ENCODE results near the gene RNF214. TPM values are rescaled to one million over a fixed set of nuclear protein-coding genes. Genes with fewer than 3 reads are reported as not detected.

Gene RNF214
- total and polyA plus RNA-seq, 8 donors = 21.5 to 37.1 (median 30.9) TPM

DNA sequence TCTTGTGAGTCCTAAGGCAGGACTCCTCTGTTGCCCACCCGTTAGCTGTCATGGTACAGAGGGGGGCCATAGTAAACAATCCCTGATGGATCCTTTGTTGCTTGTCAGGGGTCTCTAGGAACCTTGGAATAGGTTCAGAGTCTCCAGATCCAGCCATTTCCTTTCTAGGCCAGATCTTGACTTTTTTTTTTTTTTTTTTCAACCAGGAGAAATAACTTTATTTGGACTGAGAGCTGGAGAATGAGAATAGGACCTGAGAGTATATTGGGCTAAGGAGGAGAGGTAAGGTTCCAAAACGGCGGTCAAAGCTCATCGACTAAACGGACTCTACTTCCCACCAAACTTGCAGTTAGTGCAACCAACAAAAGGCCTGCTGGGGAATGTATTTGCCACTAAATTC, 102.9 kb downstream of the RNF214 start:
- DNase-seq (no peak), ATAC-seq (no peak)
- H3K4me1 ChIP-seq = no peaks in the 10 kb centered on the region
- no peaks in the 10 kb centered on the region for H3K27me3 ChIP-seq
- TF ChIP-seq, protein P1, sequence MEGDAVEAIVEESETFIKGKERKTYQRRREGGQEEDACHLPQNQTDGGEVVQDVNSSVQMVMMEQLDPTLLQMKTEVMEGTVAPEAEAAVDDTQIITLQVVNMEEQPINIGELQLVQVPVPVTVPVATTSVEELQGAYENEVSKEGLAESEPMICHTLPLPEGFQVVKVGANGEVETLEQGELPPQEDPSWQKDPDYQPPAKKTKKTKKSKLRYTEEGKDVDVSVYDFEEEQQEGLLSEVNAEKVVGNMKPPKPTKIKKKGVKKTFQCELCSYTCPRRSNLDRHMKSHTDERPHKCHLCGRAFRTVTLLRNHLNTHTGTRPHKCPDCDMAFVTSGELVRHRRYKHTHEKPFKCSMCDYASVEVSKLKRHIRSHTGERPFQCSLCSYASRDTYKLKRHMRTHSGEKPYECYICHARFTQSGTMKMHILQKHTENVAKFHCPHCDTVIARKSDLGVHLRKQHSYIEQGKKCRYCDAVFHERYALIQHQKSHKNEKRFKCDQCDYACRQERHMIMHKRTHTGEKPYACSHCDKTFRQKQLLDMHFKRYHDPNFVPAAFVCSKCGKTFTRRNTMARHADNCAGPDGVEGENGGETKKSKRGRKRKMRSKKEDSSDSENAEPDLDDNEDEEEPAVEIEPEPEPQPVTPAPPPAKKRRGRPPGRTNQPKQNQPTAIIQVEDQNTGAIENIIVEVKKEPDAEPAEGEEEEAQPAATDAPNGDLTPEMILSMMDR (IDR thresholded peaks at IDR 0.05) = no peak
- no peak overlapping the region for H3K27ac ChIP-seq
- intact Hi-C loops (cut with DNase I) = no loop called here
- H3K9me3 ChIP-seq = no peaks in the 10 kb centered on the region
- no peak overlapping the region for H3K4me3 ChIP-seq
- H3K36me3 ChIP-seq = peaks cover 0 to 33% of the 10 kb centered on the region in 2 donors

Other genes starting within 250 kb of the RNF214 start
- 10 to 100 TPM; 28.0 to 49.6 TPM for gene SIK3, start 134.2 kb upstream of the RNF214 start, total RNA-seq
- gene SIK3, start 134.2 kb upstream of the RNF214 start, polyA plus RNA-seq (ENCODE audit: insufficient read length in 6 of 6) = 10 to 100 TPM; 31.4 to 40.2 (median 35.9) TPM
- 10 to 100 TPM; 78.1 to 82.3 TPM for gene PAFAH1B2, start 88.4 kb upstream of the RNF214 start, total RNA-seq
- gene PAFAH1B2, start 88.4 kb upstream of the RNF214 start, polyA plus RNA-seq (ENCODE audit: insufficient read length in 6 of 6) = 10 to 100 TPM; 58.9 to 72.7 (median 66.6) TPM
- gene SIDT2, start 53.9 kb upstream of the RNF214 start, total RNA-seq = 100 to 1,000 TPM in 1 of 2 donors, 10 to 100 TPM in 1; 66.1 to 112 TPM
- gene SIDT2, start 53.9 kb upstream of the RNF214 start, polyA plus RNA-seq (ENCODE audit: insufficient read length in 6 of 6) = 10 to 100 TPM; 29.2 to 34.5 (median 32.8) TPM
- gene TAGLN, start 33.3 kb upstream of the RNF214 start, total RNA-seq = 100 to 1,000 TPM; 505 to 763 TPM
- 100 to 1,000 TPM; 104 to 262 (median 149) TPM for gene TAGLN, start 33.3 kb upstream of the RNF214 start, polyA plus RNA-seq (ENCODE audit: insufficient read length in 6 of 6)
- gene PCSK7, start 598 bp upstream of the RNF214 start, total RNA-seq = 10 to 100 TPM; 65.8 to 77.8 TPM
- gene PCSK7, start 598 bp upstream of the RNF214 start, polyA plus RNA-seq (ENCODE audit: insufficient read length in 6 of 6) = 10 to 100 TPM; 24.5 to 33.1 (median 27.7) TPM
- 1 to 10 TPM; 6.4 to 9.0 TPM for gene BACE1-AS, start 58.7 kb downstream of the RNF214 start, total RNA-seq
- gene BACE1-AS, start 58.7 kb downstream of the RNF214 start, polyA plus RNA-seq (ENCODE audit: insufficient read length in 6 of 6) = 10 to 100 TPM; 21.2 to 24.3 (median 22.5) TPM
- 10 to 100 TPM; 24.1 to 39.5 TPM for gene BACE1, start 83.6 kb downstream of the RNF214 start, total RNA-seq
- 10 to 100 TPM; 40.7 to 50.2 (median 48.1) TPM for gene BACE1, start 83.6 kb downstream of the RNF214 start, polyA plus RNA-seq (ENCODE audit: insufficient read length in 6 of 6)
- gene CEP164, start 95.2 kb downstream of the RNF214 start, total RNA-seq = 10 to 100 TPM; 27.4 to 31.0 TPM
- 10 to 100 TPM; 31.6 to 43.6 (median 37.4) TPM for gene CEP164, start 95.2 kb downstream of the RNF214 start, polyA plus RNA-seq (ENCODE audit: insufficient read length in 6 of 6)

All from left lung (tissue), 10 donors.